Activated naive CD4-positive, alpha-beta T cell treated with anti-CD3 and anti-CD28 coated beads, Interleukin-2, amount 10 ng/mL, durations not matched to agents 5 hours and 36 hours (primary cell): ENCODE measurements around the gene RNF148. TPM values are rescaled to one million over a fixed set of nuclear protein-coding genes. Genes with fewer than 3 reads are reported as not detected.

Experiments
- total RNA-seq, 2 experiments: library from RNA; stranded (reverse); gene quantifications; one replicate each; pipeline ENCODE4 v1.2.3, GENCODE V29; 2021

Gene RNF148
- total RNA-seq, result not detected

GRCh38 chr7:122702872-122703510, at the start of gene RNF148:
RNF148 (minus strand) TSS chr7:122702922; CDS start chr7:122702750, 172 bp downstream.

GRCh38 chr7:122699017-122699416, 3.7 kb downstream of the RNF148 start, which contains the start of gene RNF133:
RNF133 (minus strand) TSS chr7:122699117; CDS start chr7:122698918, 199 bp downstream.

Other genes with a start within 250 kb of the RNF148 start
- not detected for gene RNF133, start 3.8 kb downstream of the RNF148 start, total RNA-seq
- gene CADPS2, start 183.5 kb upstream of the RNF148 start, total RNA-seq, result not detected